H1 (cell line): ENCODE results near the gene LEMD1. TPM values are rescaled to one million over a fixed set of nuclear protein-coding genes. Genes with fewer than 3 reads are reported as not detected.
A peak's percentile ranks its signal among the peaks of the same experiment; 100 is the strongest.

Experiments
- CTCF ChIA-PET: fragments of 300-600 bp; sonication (Branson Sonifier 250); formaldehyde crosslinking; loops from one replicate; lab custom pipeline; 2021; ENCODE audit not compliant: partially characterized antibody; lab: Charles Lee
- POLR2A ChIA-PET: fragments of 300-600 bp; sonication (Branson Sonifier 250); formaldehyde crosslinking; loops from one replicate; lab custom pipeline; 2021; ENCODE audit warnings: inconsistent platforms; ENCODE audit not compliant: partially characterized antibody; lab: Charles Lee
- DNase-seq, 2 experiments: peaks; one replicate each; pipeline versions ENCODE4 v3.0.0 to v3.0.0-alpha.2; 2010 to 2022; ENCODE audit warnings: low spot score in 2 of 2, low read depth in 1 of 2, mixed read lengths in 1 of 2
- FAIRE-seq: peaks from 2 replicates; lab custom pipeline; 2011; peaks lifted over from hg19 to GRCh38; lab: Jason Lieb, UNC
- H2AFZ ChIP-seq: 2 replicates; pipeline ENCODE4 v1.8.1; 2012; ENCODE audit warnings: low read length, inconsistent platforms
- H2AK5ac ChIP-seq: 2 replicates; pipeline ENCODE4 v1.6.1; 2013; ENCODE audit warnings: low read depth, low read length
- H2BK120ac ChIP-seq: replicated peaks from 2 replicates; pipeline ENCODE3; 2013; ENCODE audit warnings: low read depth, low read length, inconsistent platforms
- H2BK12ac ChIP-seq: 2 replicates; pipeline ENCODE4 v1.6.1; 2013; ENCODE audit warnings: low read depth, low read length
- H2BK15ac ChIP-seq: 2 replicates; pipeline ENCODE4 v1.6.1; 2013; ENCODE audit warnings: low read length
- H2BK20ac ChIP-seq: 2 replicates; pipeline ENCODE4 v1.6.1; 2013; ENCODE audit warnings: low read length
- H2BK5ac ChIP-seq: 2 replicates; pipeline ENCODE4 v1.6.1; 2013; ENCODE audit warnings: low read depth, low read length
- H3K14ac ChIP-seq: 2 replicates; pipeline ENCODE4 v1.6.1; 2013; ENCODE audit warnings: inconsistent platforms; ENCODE audit not compliant: insufficient read length
- H3K18ac ChIP-seq: 2 replicates; pipeline ENCODE4 v1.6.1; 2013; ENCODE audit warnings: low read length; ENCODE audit errors: extremely low read depth
- H3K23ac ChIP-seq: 2 replicates; pipeline ENCODE4 v1.6.1; 2013; ENCODE audit warnings: inconsistent platforms; ENCODE audit not compliant: insufficient read length
- H3K23me2 ChIP-seq: 2 replicates; pipeline ENCODE4 v1.6.1; 2013; ENCODE audit warnings: low read depth, low read length
- H3K27ac ChIP-seq: 2 replicates; pipeline ENCODE4 v1.6.1; 2011; ENCODE audit warnings: low read depth, low read length, inconsistent platforms
- H3K27me3 ChIP-seq, 4 experiments: replicated peaks in 1 of 4; 1 replicate in 1 of 4; 2 replicates in 3 of 4; pipeline versions ENCODE4 v1.6.1 to v1.8.1; 2011 to 2013; ENCODE audit warnings: low read length in 3 of 4, mild to moderate bottlenecking in 3 of 4, inconsistent platforms in 2 of 4, mixed read lengths in 2 of 4, moderate library complexity in 1 of 4; ENCODE audit not compliant: control insufficient read depth in 3 of 4, insufficient read depth in 3 of 4; ENCODE audit errors: extremely low read depth in 1 of 4
- H3K36me3 ChIP-seq, 4 experiments: 2 replicates each; pipeline versions ENCODE4 v1.6.1 to v1.8.1; 2011 to 2013; ENCODE audit warnings: mild to moderate bottlenecking in 4 of 4, low read length in 3 of 4, moderate library complexity in 2 of 4, control low read depth in 1 of 4, inconsistent platforms in 1 of 4; ENCODE audit not compliant: insufficient read depth in 4 of 4, control insufficient read depth in 2 of 4
- H3K4ac ChIP-seq: replicated peaks from 2 replicates; pipeline ENCODE3; 2013; ENCODE audit warnings: low read length, low read depth, mixed read lengths, inconsistent platforms; ENCODE audit not compliant: insufficient read length
- H3K4me1 ChIP-seq, 4 experiments: replicated peaks in 1 of 4; 1 replicate in 1 of 4; 2 replicates in 3 of 4; pipeline versions ENCODE4 v1.6.1 to v1.8.1; 2011 to 2013; ENCODE audit warnings: low read length in 3 of 4, inconsistent platforms in 2 of 4, mixed read lengths in 1 of 4; ENCODE audit not compliant: insufficient read depth in 4 of 4, control insufficient read depth in 3 of 4
- H3K4me2 ChIP-seq, 2 experiments: 2 replicates each; pipeline versions ENCODE4 v1.6.1 to v1.8.1; 2011 to 2013; ENCODE audit warnings: low read depth in 2 of 2, low read length in 2 of 2, control low read depth in 1 of 2, inconsistent platforms in 1 of 2, mild to moderate bottlenecking in 1 of 2; ENCODE audit not compliant: insufficient read depth in 1 of 2
- H3K4me3 ChIP-seq, 4 experiments: fragments of 200-600, 300-600 bp in 1 of 4; sonication (generic), shearing (Covaris generic), sonication (Bioruptor Twin) in 1 of 4; 2 replicates each; pipeline versions ENCODE4 v1.5.1 to v1.8.1; 2011 to 2016; ENCODE audit warnings: low read length in 4 of 4, low read depth in 3 of 4, control low read depth in 2 of 4, inconsistent platforms in 2 of 4, mild to moderate bottlenecking in 2 of 4, mixed read lengths in 1 of 4, moderate library complexity in 1 of 4; ENCODE audit not compliant: insufficient read depth in 2 of 4; ENCODE audit errors: extremely low read depth in 1 of 4
- H3K56ac ChIP-seq: replicated peaks from 2 replicates; pipeline ENCODE3; 2013; ENCODE audit warnings: low read depth, mild to moderate bottlenecking, mixed read lengths, low read length, inconsistent platforms; ENCODE audit not compliant: insufficient read length
- H3K79me1 ChIP-seq: 2 replicates; pipeline ENCODE4 v1.6.1; 2013; ENCODE audit warnings: low read depth, low read length, control low read depth
- H3K79me2 ChIP-seq, 2 experiments: 2 replicates each; pipeline versions ENCODE4 v1.6.1 to v1.8.1; 2012 to 2013; ENCODE audit warnings: low read length in 2 of 2, mild to moderate bottlenecking in 2 of 2, inconsistent platforms in 1 of 2; ENCODE audit not compliant: insufficient read depth in 2 of 2, control insufficient read depth in 1 of 2
- H3K9ac ChIP-seq, 4 experiments: replicated peaks in 1 of 4; 1 replicate in 1 of 4; 2 replicates in 3 of 4; pipeline versions ENCODE4 v1.6.1 to v1.8.1; 2011 to 2013; ENCODE audit warnings: low read depth in 3 of 4, low read length in 3 of 4, control low read depth in 2 of 4, mild to moderate bottlenecking in 2 of 4, moderate library complexity in 2 of 4, inconsistent platforms in 1 of 4; ENCODE audit errors: extremely low read depth in 1 of 4
- H3K9me3 ChIP-seq, 2 experiments: 2 replicates each; pipeline versions ENCODE4 v1.6.1 to v1.8.1; 2012 to 2013; ENCODE audit warnings: mild to moderate bottlenecking in 2 of 2, moderate library complexity in 2 of 2, control low read depth in 1 of 2, inconsistent platforms in 1 of 2, low read depth in 1 of 2, low read length in 1 of 2, mixed read lengths in 1 of 2; ENCODE audit not compliant: insufficient read depth in 2 of 2
- H4K20me1 ChIP-seq, 2 experiments: replicated peaks in 1 of 2; 2 replicates each; pipeline versions ENCODE3 to v1.8.1; 2011 to 2013; ENCODE audit warnings: inconsistent platforms in 2 of 2, low read length in 2 of 2, mild to moderate bottlenecking in 1 of 2; ENCODE audit not compliant: insufficient read depth in 2 of 2, control insufficient read depth in 1 of 2
- H4K5ac ChIP-seq: 2 replicates; pipeline ENCODE4 v1.6.1; 2013; ENCODE audit warnings: low read length, low read depth, mixed read lengths, inconsistent platforms; ENCODE audit not compliant: insufficient read length
- H4K8ac ChIP-seq: 2 replicates; pipeline ENCODE4 v1.8.0; 2013; ENCODE audit warnings: mild to moderate bottlenecking, moderate library complexity, low read length, inconsistent platforms; ENCODE audit not compliant: insufficient read depth; ENCODE audit errors: extremely low read depth
- H4K91ac ChIP-seq: replicated peaks from 2 replicates; pipeline ENCODE3; 2013; ENCODE audit warnings: low read length, mixed read lengths, inconsistent platforms; ENCODE audit not compliant: insufficient read length
- CBX5 ChIP-seq: fragments of 300-800, 300-1000 bp; sonication (generic); IDR thresholded peaks from 2 replicates; pipeline ENCODE4 v1.7.1; 2016; ENCODE audit warnings: antibody characterized with exemption, low read length, low read depth
- HDAC6 ChIP-seq: IDR thresholded peaks from one replicate; pipeline ENCODE4 v1.7.1; 2012; ENCODE audit warnings: low read depth, mild to moderate bottlenecking, inconsistent platforms, low read length, moderate library complexity
- KDM4A ChIP-seq: IDR thresholded peaks from one replicate; pipeline ENCODE4 v1.7.1; 2012; ENCODE audit warnings: low read depth, mild to moderate bottlenecking, moderate library complexity, low read length, inconsistent platforms; ENCODE audit not compliant: severe bottlenecking
- PHF8 ChIP-seq: fragments of 200-600 bp; sonication (generic); conservative IDR thresholded peaks from 2 replicates; pipeline ENCODE4 v1.7.1; 2012; ENCODE audit warnings: low read depth, mild to moderate bottlenecking, inconsistent platforms, low read length, moderate library complexity
- SAP30 ChIP-seq: fragments of 300-600 bp; sonication (generic); IDR thresholded peaks from 2 replicates; pipeline ENCODE4 v1.7.1; 2012; ENCODE audit warnings: low read length, moderate library complexity, mild to moderate bottlenecking, inconsistent platforms; ENCODE audit not compliant: insufficient read depth, insufficient replicate concordance
- SIN3A ChIP-seq, 2 experiments: IDR thresholded peaks in 1 of 2; conservative IDR thresholded peaks in 1 of 2; 2 replicates each; pipeline ENCODE4 v1.6.1; 2011 to 2012; ENCODE audit warnings: low read length in 2 of 2, improper control_type of control experiment in 1 of 2, low read depth in 1 of 2, mild to moderate bottlenecking in 1 of 2
- SIX5 ChIP-seq: IDR thresholded peaks from 2 replicates; pipeline ENCODE4 v1.6.1; 2011; ENCODE audit warnings: mild to moderate bottlenecking, low read depth, low read length
- SP2 ChIP-seq: IDR thresholded peaks from 2 replicates; pipeline ENCODE4 v1.6.1; 2012; ENCODE audit warnings: mild to moderate bottlenecking, low read length, inconsistent platforms
- WGBS, 2 experiments: shearing (Covaris generic) in 1 of 2; methylation state at CpG; one replicate each; pipeline versions ENCODE4 v1.1.6 to v1.1.7; 2013 to 2015; ENCODE audit warnings: low lambda C conversion rate in 2 of 2, mixed read lengths in 2 of 2, inconsistent platforms in 1 of 2, low coverage in 1 of 2, missing lambda C conversion rate in 1 of 2; ENCODE audit not compliant: insufficient replicate concordance in 2 of 2, insufficient coverage in 1 of 2, insufficient read length in 1 of 2; ENCODE audit errors: extremely low coverage in 1 of 2, missing lambda C conversion rate in 1 of 2; 5-methylcytosine and 5-hydroxymethylcytosine counted together
- polyA plus RNA-seq, 7 experiments: library from polyadenylated mRNA; depleted of rRNA in 3 of 7; stranded (reverse) in 5 of 7; unstranded in 2 of 7; fragments of >200 nt in 5 of 7; fragments of 200-250 nt in 2 of 7; gene quantifications; 1 replicate in 5 of 7; 2 replicates in 1 of 7; 4 replicates in 1 of 7; pipeline versions ENCODE4 v1.2.1 to v1.2.3, GENCODE V29; 2011 to 2013; ENCODE audit warnings: missing spikeins in 2 of 7, mixed read lengths in 2 of 7
- total RNA-seq: library from RNA; stranded (reverse); fragmentation: NEBNext Ultra II Directional; extraction: Animal tissue kit (Norgen Biotek cat#: 25700); gene quantifications from 2 replicates; pipeline ENCODE4 v1.2.1, GENCODE V29; 2021
- TF ChIP-seq, protein P1 (sequence below): IDR thresholded peaks from 2 replicates; pipeline ENCODE4 v1.6.1; 2012; ENCODE audit warnings: inconsistent platforms

Gene LEMD1
- total and polyA plus RNA-seq, 2 of the 8 experiments (the other 6 are each of a cell fraction or from before 2014, with no cell fraction given), result 10.0 to 10.5 TPM

DNA sequence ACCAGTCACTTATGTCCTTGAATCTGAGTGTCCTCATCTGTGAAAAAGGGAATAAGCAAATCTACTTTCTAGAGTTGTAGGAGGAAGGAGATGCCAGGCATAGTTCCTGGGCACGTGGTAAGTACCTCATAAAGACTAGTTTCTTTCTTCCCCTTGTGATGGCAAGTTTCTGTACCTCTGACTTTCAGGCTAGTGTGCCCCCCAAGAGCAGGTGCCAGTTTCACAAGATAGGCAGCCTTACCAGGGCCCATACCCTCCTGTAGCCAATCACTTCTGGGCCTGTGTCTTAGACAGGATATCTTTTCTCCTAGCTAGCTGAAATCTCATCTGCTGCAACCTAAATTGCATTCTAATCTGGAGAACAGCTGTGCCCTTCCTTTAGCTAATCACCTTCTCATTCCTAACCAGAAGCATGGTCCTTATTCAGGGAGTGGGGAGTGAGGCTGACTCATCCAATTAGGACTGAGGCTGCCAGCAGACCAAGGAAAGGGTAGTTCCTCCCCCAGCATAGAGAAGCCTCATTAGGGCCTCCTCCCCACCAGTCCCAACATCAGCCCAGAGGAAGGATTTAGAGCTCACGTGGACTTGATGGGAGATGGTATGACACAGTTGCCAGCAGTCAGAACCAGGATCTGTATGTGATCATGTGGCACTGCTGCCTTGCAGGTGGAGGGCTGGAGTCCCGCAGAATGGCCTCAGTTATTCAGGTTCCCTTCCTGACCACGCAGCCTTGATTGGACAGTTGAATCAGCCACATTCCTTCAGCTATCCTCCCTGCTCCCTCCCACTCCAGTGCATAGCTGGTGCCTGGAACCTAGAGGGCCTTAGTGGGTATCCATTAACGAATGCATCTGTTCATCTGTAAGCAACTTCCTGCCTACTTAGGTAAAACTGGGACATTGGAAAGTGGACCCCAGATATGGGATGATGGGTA is 73.0 kb downstream of the LEMD1 start:
- POLR2A ChIA-PET, result interaction anchor here (1.1 to 1.8 kb wide), 3 partner anchors 19 to 75 kb away, joined by 3 to 6 read pairs (median 3); partner anchors contain the start of gene NUAK2
- FAIRE-seq, result no peak
- TF ChIP-seq HDAC6 (no peak), CBX5 (no peak), SAP30 (no peak), SIN3A (conservative IDR thresholded peaks at IDR 0.05 in 1 of 2, IDR thresholded peaks at IDR 0.05 in 1 of 2; ENCODE audit: low read depth in 1 of 2, low read length in 2 of 2) (no peak), KDM4A (no peak), SIX5 (no peak), SP2 (no peak), PHF8 (no peak)
- TF ChIP-seq, protein P1, sequence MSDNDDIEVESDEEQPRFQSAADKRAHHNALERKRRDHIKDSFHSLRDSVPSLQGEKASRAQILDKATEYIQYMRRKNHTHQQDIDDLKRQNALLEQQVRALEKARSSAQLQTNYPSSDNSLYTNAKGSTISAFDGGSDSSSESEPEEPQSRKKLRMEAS, result no peak

More for the DNA sequence above, 73.0 kb downstream of the LEMD1 start:
- peak overlapping the region; percentile 67; the same call in 1 of the 2 replicates for H3K18ac ChIP-seq
- peak overlapping the region; percentile 24 for H2BK120ac ChIP-seq
- H3K4me3 ChIP-seq, result no peak overlapping the region
- no peak overlapping the region for H4K8ac ChIP-seq
- peaks cover 21 to 36% (median 26%) of the 10 kb centered on the region in 4 experiments for H3K4me1 ChIP-seq
- H3K4ac ChIP-seq, result no peak overlapping the region
- H2AK5ac ChIP-seq, result 0 out of 2 replicates have a peak overlapping the region, but pooled peaks have one; percentile 3
- WGBS, 2 experiments, result 74% methylated on average over 5 of the region's 5 CpGs; no CpG with 5 or more reads in 1 of the 2 experiments
- peaks cover 5% of the 10 kb centered on the region; the same call in 1 of the 2 replicates for H3K23me2 ChIP-seq
- H2AFZ ChIP-seq, result no peak overlapping the region
- H3K23ac ChIP-seq, result no peak overlapping the region
- no peak overlapping the region for H3K27ac ChIP-seq
- no peak for DNase-seq
- H3K9me3 ChIP-seq, result no peaks in the 10 kb centered on the region
- H3K56ac ChIP-seq, result no peak overlapping the region
- peak overlapping the region; percentile 91 for H4K91ac ChIP-seq
- CTCF ChIA-PET, result interaction anchor here (0.9 to 67.1 kb wide), 19 partner anchors 13 to 310 kb away, joined by 3 to 2424 read pairs (median 5); no protein-coding TSS in a partner anchor
- H2BK15ac ChIP-seq, result peak overlapping the region; percentile 16; the same call in 1 of the 2 replicates
- no peak overlapping the region; a peak in 1 of 4 replicates for H3K4me2 ChIP-seq
- peak overlapping the region; percentile 0 for H2BK20ac ChIP-seq
- H4K20me1 ChIP-seq, result no peaks in the 10 kb centered on the region
- no peak overlapping the region for H3K14ac ChIP-seq
- peaks cover 0 to 11% (median 11%) of the 10 kb centered on the region in 4 experiments; a peak in 6 of 7 replicates for H3K27me3 ChIP-seq
- H3K79me2 ChIP-seq, result no peaks in the 10 kb centered on the region
- no peak overlapping the region for H4K5ac ChIP-seq
- H3K9ac ChIP-seq, result no peak overlapping the region
- no peak overlapping the region for H2BK5ac ChIP-seq
- peak overlapping the region; percentile 65; the same call in 1 of the 2 replicates for H2BK12ac ChIP-seq
- H3K79me1 ChIP-seq, result no peaks in the 10 kb centered on the region
- no peaks in the 10 kb centered on the region for H3K36me3 ChIP-seq
